Esophagus squamous epithelium (tissue), 5 donors: ENCODE data around the gene NPDC1. TPM values are rescaled to one million over a fixed set of nuclear protein-coding genes. Genes with fewer than 3 reads are reported as not detected.

Experiments used
- DNase-seq: peaks from one replicate; lab custom pipeline; 2025; lab: John Stamatoyannopoulos, UW
- H3K27ac ChIP-seq, 4 donors: fragments of 200-600 bp; sonication (generic); one replicate each; pipeline ENCODE4 v1.5.1; 2016 to 2019; ENCODE audit warnings: mild to moderate bottlenecking in 1 of 4
- H3K27me3 ChIP-seq, 4 donors: fragments of 200-600 bp; sonication (generic); 1 replicate in 3 of 4; 2 replicates in 1 of 4; pipeline versions ENCODE4 v1.5.1 to v1.6.0; 2017 to 2021; ENCODE audit warnings: antibody characterized with exemption in 1 of 4
- H3K36me3 ChIP-seq, 3 donors: fragments of 200-600 bp; sonication (generic); one replicate each; pipeline ENCODE4 v1.5.1; 2016 to 2019
- H3K4me1 ChIP-seq, 3 donors: fragments of 200-600 bp; sonication (generic); one replicate each; pipeline ENCODE4 v1.5.1; 2017 to 2019
- H3K4me3 ChIP-seq, 4 donors: fragments of 200-600 bp; sonication (generic); 1 replicate in 3 of 4; 2 replicates in 1 of 4; pipeline ENCODE4 v1.5.1; 2016 to 2019; ENCODE audit warnings: mild to moderate bottlenecking in 2 of 4, moderate library complexity in 1 of 4
- H3K9me3 ChIP-seq, 3 donors: fragments of 200-600 bp; sonication (generic); one replicate each; pipeline ENCODE4 v1.5.1; 2016 to 2019
- CTCF ChIP-seq, 6 experiments: fragments of 450-650 bp in 4 of 6; fragments of 200-600 bp in 2 of 6; sonication (generic) in 2 of 6; IDR thresholded peaks; one replicate each; pipeline ENCODE4 v1.5.1; 2016 to 2019; ENCODE audit warnings: antibody characterized with exemption in 6 of 6, mild to moderate bottlenecking in 4 of 6, moderate library complexity in 4 of 6
- POLR2A ChIP-seq, 4 donors: fragments of 450-650 bp; IDR thresholded peaks; one replicate each; pipeline ENCODE4 v1.6.1; 2017; ENCODE audit warnings: antibody characterized with exemption in 4 of 4, mild to moderate bottlenecking in 4 of 4, moderate library complexity in 3 of 4
- WGBS, 2 donors: methylation state at CpG; one replicate each; pipeline ENCODE4 v1.1.5; 2018; 5-methylcytosine and 5-hydroxymethylcytosine counted together
- intact Hi-C: fragments of 100-400 bp; cut with DNase I; formaldehyde crosslinking; loops from one replicate; pipeline ENCODE4 v1.15.0; 2022
- total RNA-seq, 4 donors: library from RNA; depleted of rRNA; stranded (reverse); fragments of >200 nt; gene quantifications; one replicate each; pipeline ENCODE4 v1.1.0, GENCODE V29; 2016
- donor health status: DM: yes; HTN: yes; CAD: no.

NPDC1 gene
- total RNA-seq, 4 donors from 2014 or later, result 11.9 to 45.2 (median 20.3) TPM

GRCh38 chr9:137066096-137066861 is 20.3 kb upstream of the NPDC1 start:
- no peaks in the 10 kb centered on the region for H3K9me3 ChIP-seq
- TF ChIP-seq POLR2A (IDR thresholded peaks at IDR 0.05), result no peak
- no peak for TF ChIP-seq CTCF (IDR thresholded peaks at IDR 0.05)
- intact Hi-C loops, result no loop called here
- no peak overlapping the region for H3K27ac ChIP-seq
- 84% methylated on average over 23 of the region's 26 CpGs; no CpG with 5 or more reads in 1 of the 2 donors for WGBS, 2 donors
- H3K4me3 ChIP-seq, result no peak overlapping the region
- peaks cover 0 to 23% (median 0%) of the 10 kb centered on the region in 4 donors for H3K27me3 ChIP-seq
- no peaks in the 10 kb centered on the region for H3K36me3 ChIP-seq
- no peak for DNase-seq
- peaks cover 23 to 68% (median 28%) of the 10 kb centered on the region in 3 donors for H3K4me1 ChIP-seq

GRCh38 chr9:137065336-137065967 is 19.5 kb upstream of the NPDC1 start:
- Histone ChIP-seq H3K27me3 (peaks cover 0 to 23% (median 0%) of the 10 kb centered on the region in 4 donors), H3K9me3 (no peaks in the 10 kb centered on the region), H3K36me3 (no peaks in the 10 kb centered on the region), H3K4me1 (peaks cover 15 to 60% (median 21%) of the 10 kb centered on the region in 3 donors), H3K4me3 (no peak overlapping the region), H3K27ac (no peak overlapping the region)
- TF ChIP-seq POLR2A (IDR thresholded peaks at IDR 0.05) (no peak), CTCF (IDR thresholded peaks at IDR 0.05) (no peak)
- intact Hi-C loops, result no loop called here
- DNase-seq, result no peak
- WGBS, 2 donors, result 79 to 81% methylated on average over 4 to 13 of the region's 23 CpGs

GRCh38 chr9:137064880-137065164 is 18.8 kb upstream of the NPDC1 start:
- intact Hi-C loops, result no loop called here
- TF ChIP-seq POLR2A (IDR thresholded peaks at IDR 0.05) (no peak), CTCF (IDR thresholded peaks at IDR 0.05) (no peak)

GRCh38 chr9:137064027-137064879 is 18.3 kb upstream of the NPDC1 start:
- H3K4me1 ChIP-seq, result peaks cover 11 to 48% (median 11%) of the 10 kb centered on the region in 3 donors
- H3K9me3 ChIP-seq, result no peaks in the 10 kb centered on the region
- H3K27me3 ChIP-seq, result peaks cover 0 to 15% (median 0%) of the 10 kb centered on the region in 4 donors
- 52 to 60% methylated on average over 4 to 11 of the region's 55 CpGs for WGBS, 2 donors
- DNase-seq, result no peak
- H3K27ac ChIP-seq, result no peak overlapping the region
- no peak for TF ChIP-seq POLR2A (IDR thresholded peaks at IDR 0.05)
- peak; percentile 92 to 100 (median 96) for TF ChIP-seq CTCF (IDR thresholded peaks at IDR 0.05)
- no peaks in the 10 kb centered on the region for H3K36me3 ChIP-seq
- intact Hi-C loops, result no loop called here
- H3K4me3 ChIP-seq, result no peak overlapping the region

More at GRCh38 chr9:137064880-137065164, 18.8 kb upstream of the NPDC1 start:
- WGBS, 2 donors, result 60 to 90% methylated on average over 1 to 5 of the region's 12 CpGs
- Histone ChIP-seq H3K27ac (no peak overlapping the region), H3K4me3 (no peak overlapping the region), H3K27me3 (peaks cover 0 to 21% (median 0%) of the 10 kb centered on the region in 4 donors), H3K4me1 (peaks cover 15 to 54% (median 17%) of the 10 kb centered on the region in 3 donors), H3K9me3 (no peaks in the 10 kb centered on the region), H3K36me3 (no peaks in the 10 kb centered on the region)
- DNase-seq, result no peak
